GM21390 (cell line): ENCODE results near the gene PIP4K2B.
A peak's percentile ranks its signal among the peaks of the same experiment; 100 is the strongest.

Experiments used
- ATAC-seq: cut with Tn5 transposase; IDR thresholded peaks from one replicate; pipeline ENCODE4 v1.9.1; 2021; ENCODE audit not compliant: unreplicated experiment

PIP4K2B gene

GRCh38 chr17:38779965-38780752 is 19.2 kb downstream of the PIP4K2B start:
- ATAC-seq: no peak

DNA sequence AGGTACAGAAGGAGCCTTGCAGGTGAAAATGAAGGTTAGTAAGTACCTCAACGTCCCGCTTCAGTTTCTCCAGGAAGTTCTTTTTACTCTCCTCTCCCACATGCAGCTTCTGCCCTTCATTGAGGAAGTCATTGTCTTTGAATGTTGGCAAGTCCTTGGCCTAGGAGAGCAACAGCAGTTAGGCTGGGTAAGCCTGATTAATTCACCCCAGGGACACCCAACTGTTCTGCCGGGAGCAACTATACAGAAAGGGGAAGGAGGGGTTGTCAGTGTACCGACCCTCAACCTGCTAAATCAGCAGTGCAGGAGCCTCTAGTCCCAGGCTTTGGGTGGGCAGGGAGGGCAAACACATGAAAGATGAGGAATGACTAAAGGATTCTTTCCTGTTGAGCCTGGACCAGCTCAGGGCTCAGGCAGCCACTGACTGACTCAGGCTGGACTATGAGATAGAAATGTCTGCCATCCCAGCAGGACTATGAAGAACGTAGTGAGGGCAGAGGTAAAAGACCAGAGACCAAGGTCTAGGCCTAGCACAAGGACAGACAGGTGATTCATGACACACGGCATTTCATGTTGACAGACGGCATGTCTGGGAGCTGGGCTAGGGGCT is 21.6 kb downstream of the PIP4K2B start:
- no peak for ATAC-seq

GRCh38 chr17:38773258-38773657 is 26.1 kb downstream of the PIP4K2B start:
- ATAC-seq: no peak

DNA sequence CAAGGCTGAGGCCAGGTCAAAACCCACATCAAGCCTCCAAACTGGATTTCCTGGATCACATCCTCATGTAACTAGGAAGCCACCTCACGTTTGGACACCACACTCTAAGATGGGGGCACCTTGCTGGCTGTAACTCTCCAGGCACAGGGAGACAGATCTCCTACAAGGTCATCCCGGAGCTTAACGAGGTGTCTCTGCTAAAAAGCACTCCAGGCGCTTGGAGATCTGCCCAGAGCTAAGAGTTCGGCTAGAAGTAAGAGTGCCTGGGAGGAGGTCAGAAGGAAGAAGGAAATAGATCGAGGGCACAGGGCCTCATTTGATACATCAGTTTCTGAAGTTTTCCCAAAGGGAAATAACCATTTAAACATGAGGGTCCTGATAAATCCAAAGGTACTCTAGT is 30.9 kb downstream of the PIP4K2B start:
- ATAC-seq: no peak

DNA sequence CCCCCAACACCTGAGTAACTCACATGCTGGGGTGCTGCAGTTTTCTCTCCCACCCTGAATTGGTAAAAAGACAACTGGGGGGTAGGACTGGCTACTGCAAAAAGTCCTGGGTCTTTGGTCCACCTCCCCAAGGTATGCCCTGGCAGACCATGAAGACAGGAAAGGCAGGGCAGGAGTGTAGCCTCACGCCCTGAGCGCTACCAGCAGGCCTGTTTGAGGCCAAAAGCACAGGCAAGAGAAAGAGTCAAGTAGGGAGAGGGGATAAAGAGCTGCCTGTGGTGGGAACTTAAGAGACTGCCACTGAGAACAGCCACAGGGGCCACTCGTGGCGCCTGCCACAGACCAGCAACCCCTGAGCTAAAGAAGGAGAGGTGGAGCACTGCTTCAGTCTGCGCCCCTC is 33.0 kb downstream of the PIP4K2B start:
- ATAC-seq: no peak

DNA sequence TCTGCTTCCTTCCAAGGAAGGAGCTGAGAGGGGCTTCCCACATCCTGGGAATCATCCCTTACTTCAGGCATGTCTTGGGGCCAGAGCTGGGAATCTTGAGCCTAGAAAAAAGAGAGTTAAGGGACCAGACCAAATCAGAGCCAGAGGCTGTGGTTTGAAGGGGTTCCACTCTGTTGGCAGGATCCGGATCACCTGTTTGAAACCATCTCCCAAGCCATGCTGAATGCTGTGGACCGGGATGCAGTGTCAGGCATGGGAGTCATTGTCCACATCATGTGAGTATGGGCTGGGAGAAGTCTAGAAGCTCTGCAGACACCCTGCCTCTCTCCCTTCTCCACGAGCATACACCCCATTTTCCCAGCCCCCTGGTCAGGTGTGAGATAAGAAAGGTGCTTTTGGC is 37.1 kb downstream of the PIP4K2B start:
- ATAC-seq: no peak

DNA sequence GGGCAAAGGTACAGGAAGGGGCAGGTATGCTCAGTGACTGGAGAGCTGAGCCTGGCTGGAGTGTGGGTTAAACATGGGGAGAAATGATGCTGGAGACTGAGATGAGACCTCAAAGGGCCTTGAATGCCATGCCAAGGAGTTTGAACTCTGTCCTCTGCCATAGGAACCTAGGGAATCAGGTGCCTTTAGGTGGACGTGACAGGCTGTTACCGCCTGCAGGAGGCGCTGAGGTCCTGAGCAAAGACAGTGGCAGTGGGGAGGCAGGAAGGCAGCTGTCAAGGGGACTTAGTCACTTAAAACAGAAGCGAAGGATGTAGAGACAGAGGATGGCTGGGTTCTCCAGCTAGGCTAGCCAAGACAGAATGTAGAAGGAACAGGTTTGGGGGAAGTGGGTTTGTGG is 37.7 kb downstream of the PIP4K2B start:
- no peak for ATAC-seq

DNA sequence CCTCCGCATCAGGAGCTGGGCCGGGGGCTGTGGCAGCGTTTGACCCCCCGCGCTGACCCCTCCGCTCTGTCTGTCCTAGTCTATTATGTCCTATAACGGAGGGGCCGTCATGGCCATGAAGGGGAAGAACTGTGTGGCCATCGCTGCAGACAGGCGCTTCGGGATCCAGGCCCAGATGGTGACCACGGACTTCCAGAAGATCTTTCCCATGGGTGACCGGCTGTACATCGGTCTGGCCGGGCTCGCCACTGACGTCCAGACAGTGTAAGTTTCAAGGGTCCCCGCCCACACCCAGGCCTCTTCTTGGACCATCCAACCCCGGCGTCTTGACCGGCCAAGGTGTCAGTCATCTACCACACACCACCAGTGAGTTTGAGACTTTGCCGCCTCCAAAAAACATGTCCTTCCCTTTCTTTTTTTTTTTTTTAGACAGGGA is 46.3 kb downstream of the PIP4K2B start:
- no peak for ATAC-seq

- peak; percentile 75 for ATAC-seq
Observed at GRCh38 chr17:38752308-38753070, 46.9 kb downstream of the PIP4K2B start, which contains the start of gene PSMB3. Gene PSMB3 (plus strand): TSS chr17:38752741. CDS start chr17:38752827, 86 bp downstream.

DNA sequence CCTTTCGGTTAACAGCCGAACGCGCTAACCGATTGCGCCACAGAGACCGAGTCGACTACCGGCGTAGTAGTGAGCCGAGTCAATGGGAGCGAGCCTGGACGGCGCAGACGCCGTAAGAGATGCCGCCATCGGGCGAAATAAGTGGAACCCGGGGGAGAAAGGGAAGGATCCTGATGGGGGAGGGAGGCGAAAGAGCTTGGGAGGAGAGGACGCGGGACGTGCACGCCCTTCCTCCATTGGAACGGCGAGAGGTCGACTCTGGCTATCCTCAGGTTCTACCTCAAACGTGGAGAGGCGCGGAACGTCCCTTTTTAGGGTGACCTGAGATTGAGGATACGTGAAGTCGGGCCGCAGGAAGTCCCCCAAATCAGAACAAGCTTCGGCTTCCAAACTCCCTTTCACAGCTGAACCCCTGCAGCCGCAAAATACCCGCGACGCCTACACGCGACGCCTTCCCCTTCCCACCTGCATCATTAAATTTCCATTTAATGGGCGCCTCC is 47.5 kb downstream of the PIP4K2B start:
- ATAC-seq: peak; percentile 12

GRCh38 chr17:38751144-38751807 is 48.1 kb downstream of the PIP4K2B start:
- ATAC-seq: no peak

DNA sequence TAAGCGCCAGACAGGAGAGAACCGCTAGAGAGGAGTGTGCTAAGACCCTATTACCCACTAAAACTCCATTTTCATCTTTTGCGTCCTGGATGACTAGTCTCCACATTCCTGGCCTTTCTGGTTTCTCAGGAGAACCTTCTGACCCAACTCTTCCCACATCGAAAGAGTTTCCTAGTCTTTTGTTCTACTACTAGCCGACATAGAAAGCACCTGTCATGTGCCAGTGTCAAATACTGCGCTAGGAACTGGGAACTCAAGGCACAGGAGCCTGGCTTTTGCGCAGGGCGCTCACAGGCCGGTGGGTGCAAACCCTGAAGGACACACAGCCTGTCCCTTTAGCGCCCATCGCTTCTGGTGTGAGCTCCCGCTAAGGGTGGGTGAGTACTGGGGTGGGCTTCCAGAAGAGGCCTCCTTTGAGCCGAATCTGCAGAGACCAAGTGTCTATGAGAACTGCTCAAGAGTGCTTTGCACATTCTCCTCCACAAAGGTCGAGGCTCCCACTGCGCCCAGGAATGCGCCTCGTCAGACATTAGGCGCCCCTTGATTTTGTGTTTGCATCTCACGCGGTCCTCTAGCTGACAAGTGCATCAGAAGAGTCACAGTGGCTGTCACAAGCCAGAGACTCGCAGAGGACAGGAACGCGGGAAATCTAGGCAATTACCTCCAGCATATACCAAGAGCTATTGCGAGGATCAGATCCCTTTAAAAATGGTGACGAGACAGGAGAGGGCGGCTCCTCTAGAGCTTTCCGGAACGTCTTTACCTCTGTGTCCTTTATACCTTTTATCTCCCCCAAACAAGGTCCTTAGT is 48.8 kb downstream of the PIP4K2B start:
- ATAC-seq: no peak

- no peak for ATAC-seq
Observed at GRCh38 chr17:38750044-38750311, 49.4 kb downstream of the PIP4K2B start.

DNA sequence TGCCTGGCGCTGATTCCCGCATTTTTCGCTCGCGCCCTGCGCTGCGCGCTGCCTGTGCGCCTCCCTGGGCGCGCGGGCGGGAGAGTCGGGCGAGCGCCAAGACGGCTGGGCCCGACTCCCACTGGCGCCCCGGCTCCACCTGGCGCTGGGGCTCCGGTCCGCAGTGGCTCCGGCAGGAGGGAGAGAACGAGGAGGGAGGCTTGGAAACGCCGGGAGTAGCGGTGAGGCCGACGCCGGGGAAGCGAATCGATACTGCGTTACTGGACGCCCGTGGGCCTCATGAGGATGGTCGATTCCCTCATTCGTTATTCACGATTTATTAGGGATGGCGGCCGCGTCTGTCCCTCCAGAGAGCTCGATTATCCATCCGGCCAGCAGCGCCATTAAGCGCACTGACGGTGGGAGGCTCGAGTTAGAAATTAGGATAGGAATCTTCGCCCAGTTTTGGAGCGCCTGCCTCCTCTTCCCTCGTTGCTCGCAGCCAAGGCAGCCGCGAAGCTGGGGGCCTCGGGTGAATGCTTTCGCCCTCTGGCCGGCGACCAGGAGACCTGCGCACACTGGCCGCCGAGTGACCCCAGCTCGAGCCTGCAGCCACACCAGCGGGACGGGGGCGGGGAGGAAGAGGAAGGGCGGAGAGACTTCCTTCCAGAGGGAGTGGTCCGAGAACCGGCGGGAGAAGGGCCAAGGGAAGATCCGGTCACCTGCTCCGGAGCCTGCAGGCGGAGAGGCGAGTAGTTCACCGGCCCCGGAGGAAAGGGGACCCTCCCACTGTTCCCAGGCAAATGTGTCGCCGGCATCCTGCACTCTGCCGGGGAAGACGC is 49.9 kb downstream of the PIP4K2B start:
- ATAC-seq: no peak

- ATAC-seq: no peak
Observed at GRCh38 chr17:38748892-38749222, 50.5 kb downstream of the PIP4K2B start.

GRCh38 chr17:38748149-38748891 is 51.0 kb downstream of the PIP4K2B start, which contains the start of gene PCGF2:
Gene PCGF2 (minus strand): TSS chr17:38748336. CDS start chr17:38740402, 7,934 bp downstream.
- no peak for ATAC-seq

DNA sequence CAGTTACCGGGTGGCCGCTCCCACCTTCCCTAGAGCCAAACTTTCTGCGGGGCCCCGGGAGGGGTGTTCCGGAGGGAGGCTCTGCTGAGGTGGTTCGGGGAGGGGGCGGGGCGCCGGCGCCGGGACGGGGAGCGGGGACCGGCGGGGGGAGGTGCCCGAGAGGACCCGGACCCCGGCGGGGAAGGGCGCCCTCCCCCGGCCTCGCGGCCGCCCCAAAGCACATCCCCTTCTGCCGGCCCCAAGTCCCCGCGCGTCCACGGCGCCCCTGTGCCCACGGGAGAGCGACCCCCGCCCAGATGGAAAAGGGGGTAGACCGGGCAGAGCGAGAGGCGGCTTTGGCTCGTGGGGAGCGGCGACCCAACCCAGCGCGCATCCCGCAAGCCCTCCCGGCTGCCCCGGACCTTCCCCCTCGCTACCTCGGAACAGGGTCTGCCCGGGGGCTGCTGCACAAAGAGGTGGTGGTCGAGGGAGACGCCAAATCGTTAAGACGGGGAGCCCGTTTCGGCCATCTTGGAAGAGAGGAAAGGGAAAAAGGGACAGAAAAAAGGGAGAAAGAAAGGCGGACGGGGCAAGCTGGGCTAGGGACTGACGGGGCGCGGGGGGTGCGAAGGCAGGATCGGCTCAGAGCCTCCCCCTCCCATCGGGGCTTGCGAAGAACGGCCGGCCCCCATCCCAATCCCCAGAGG is 51.8 kb downstream of the PIP4K2B start:
- no peak for ATAC-seq

DNA sequence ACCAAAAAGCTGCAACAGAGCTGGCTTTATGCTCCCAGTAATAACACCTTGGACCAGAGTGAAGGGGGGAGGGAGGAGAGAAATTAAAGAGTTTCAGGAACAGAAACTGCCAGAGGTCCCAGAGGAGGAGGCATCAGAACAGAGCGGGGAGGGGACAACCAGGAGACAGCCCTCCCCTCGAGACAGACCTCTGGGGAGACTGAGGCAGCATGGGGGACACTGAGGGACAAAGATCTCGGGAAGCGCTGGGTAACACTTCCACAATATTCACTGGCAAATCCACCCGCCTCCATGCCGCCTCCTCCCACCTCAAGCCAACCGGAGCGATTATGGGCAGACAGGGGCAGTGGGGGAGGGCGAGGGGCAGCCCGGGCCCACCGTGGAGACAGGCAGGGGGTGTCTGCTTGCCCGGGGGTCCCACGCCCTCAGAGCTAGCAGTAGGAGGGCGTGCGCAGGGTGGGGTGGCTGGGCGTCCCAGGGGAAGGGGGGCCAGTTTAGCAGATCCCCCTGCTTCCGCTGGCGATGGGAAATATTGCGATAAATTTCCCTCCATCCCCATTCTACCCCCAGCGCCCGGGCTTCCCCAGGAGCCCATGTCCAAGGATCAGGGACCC is 52.4 kb downstream of the PIP4K2B start:
- ATAC-seq: no peak
